Keratinocyte (primary cell): ENCODE data around the gene CES2.

Experiments
- CTCF ChIP-seq, 3 experiments: IDR thresholded peaks in 1 of 3; conservative IDR thresholded peaks in 1 of 3; optimal IDR thresholded peaks in 1 of 3; 2 replicates in 2 of 3; 3 replicates in 1 of 3; pipeline versions ENCODE3 to v1.5.1; 2011; ENCODE audit warnings: low read length in 3 of 3, mild to moderate bottlenecking in 3 of 3, moderate library complexity in 2 of 3, control low read depth in 1 of 3, inconsistent platforms in 1 of 3; ENCODE audit not compliant: insufficient read depth in 2 of 3; ENCODE audit errors: extremely low read depth in 1 of 3
- EZH2 ChIP-seq: IDR thresholded peaks from one replicate; pipeline ENCODE4 v1.6.1; 2012; ENCODE audit warnings: inconsistent platforms, mild to moderate bottlenecking, low read length, moderate library complexity

DNA sequence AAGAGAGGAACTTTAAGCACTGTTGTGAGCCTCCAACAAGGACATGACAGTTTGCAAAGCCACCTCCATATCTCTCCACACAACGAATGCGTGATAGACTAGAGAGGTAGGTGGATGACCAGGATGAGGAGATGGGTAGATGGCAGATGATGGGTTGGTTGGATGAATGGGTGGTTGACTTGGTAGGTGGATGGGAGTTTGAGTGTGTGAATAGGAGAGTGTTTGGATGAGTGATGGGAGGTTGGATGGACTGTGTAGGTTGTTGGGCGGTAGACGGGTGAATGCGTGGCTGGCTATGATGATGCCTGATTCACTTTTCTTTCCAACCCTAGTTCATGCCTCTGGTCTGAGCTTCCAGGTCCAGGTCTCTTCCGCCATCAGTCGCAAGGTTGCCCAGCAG lies 20.8 kb upstream of the CES2 start:
- TF ChIP-seq CTCF (optimal IDR thresholded peaks at IDR 0.05 in 1 of 3, IDR thresholded peaks at IDR 0.05 in 1 of 3, conservative IDR thresholded peaks at IDR 0.05 in 1 of 3; ENCODE audit: extremely low read depth in 1 of 3, insufficient read depth in 2 of 3, low read length in 3 of 3) (no peak), EZH2 (no peak)
